ENCODE measurements around the gene NUDT3. TPM values are rescaled to one million over a fixed set of nuclear protein-coding genes. Genes with fewer than 3 reads are reported as not detected.

NUDT3 gene
- total RNA-seq, 4 donors from 2014 or later, result 9.6 to 27.9 (median 16.9) TPM

- Histone ChIP-seq H3K4me1 (peaks cover 9 to 62% (median 30%) of the 10 kb centered on the region in 4 donors), H3K9me3 (no peaks in the 10 kb centered on the region), H3K27ac (peak overlapping the region in 1 of 4 donors; percentile 52), H3K4me3 (no peak overlapping the region), H3K27me3 (no peaks in the 10 kb centered on the region), H3K36me3 (no peaks in the 10 kb centered on the region)
- TF ChIP-seq POLR2AphosphoS5 (IDR thresholded peaks at IDR 0.05), result no peak
- WGBS, 2 donors (ENCODE audit: low coverage in 1 of 2), result 92 to 93% methylated on average over 3 of the region's 3 CpGs
- intact Hi-C loops (cut with DNase I; ENCODE audit: low total_unique reads), result no loop called here
- in situ Hi-C loops (cut with MboI; ENCODE audit: low pct_ligation_motif_present in 1 of 4, low pct_unique_long_range_greater_than_20kb in 1 of 4, low sequenced_read_pairs in 3 of 4), result no loop called here
- DNase-seq, result no peak
Measured at GRCh38 chr6:34339971-34340370, 52.5 kb downstream of the NUDT3 start.

GRCh38 chr6:34339432-34339831 lies 53.0 kb downstream of the NUDT3 start:
- in situ Hi-C loops (cut with MboI; ENCODE audit: low pct_ligation_motif_present in 1 of 4, low pct_unique_long_range_greater_than_20kb in 1 of 4, low sequenced_read_pairs in 3 of 4), result no loop called here
- Histone ChIP-seq H3K4me3 (no peak overlapping the region), H3K36me3 (no peaks in the 10 kb centered on the region), H3K27ac (peak overlapping the region in 1 of 4 donors; percentile 8), H3K9me3 (no peaks in the 10 kb centered on the region), H3K4me1 (peaks cover 9 to 57% (median 30%) of the 10 kb centered on the region in 4 donors), H3K27me3 (no peaks in the 10 kb centered on the region)
- intact Hi-C loops (cut with DNase I; ENCODE audit: low total_unique reads), result no loop called here
- DNase-seq, result no peak
- no peak for TF ChIP-seq POLR2A (IDR thresholded peaks at IDR 0.05)
- TF ChIP-seq POLR2AphosphoS5 (IDR thresholded peaks at IDR 0.05), result no peak
- no peak for TF ChIP-seq EP300 (IDR thresholded peaks at IDR 0.05; ENCODE audit: low read depth)
- no peak for TF ChIP-seq CTCF (IDR thresholded peaks at IDR 0.05)
- 22 to 57% methylated on average over 1 of the region's 1 CpG for WGBS, 2 donors (ENCODE audit: low coverage in 1 of 2)

- no peaks in the 10 kb centered on the region for H3K36me3 ChIP-seq
- peaks cover 9 to 53% (median 30%) of the 10 kb centered on the region in 4 donors for H3K4me1 ChIP-seq
- intact Hi-C loops (cut with DNase I; ENCODE audit: low total_unique reads), result no loop called here
- H3K27ac ChIP-seq, result peak overlapping the region in 3 of 4 donors; percentile 8 to 31 (median 10)
- no peak overlapping the region for H3K4me3 ChIP-seq
- no peak for DNase-seq
- WGBS, 2 donors (ENCODE audit: low coverage in 1 of 2), result 60 to 67% methylated on average over 1 of the region's 1 CpG
- in situ Hi-C loops (cut with MboI; ENCODE audit: low pct_ligation_motif_present in 1 of 4, low pct_unique_long_range_greater_than_20kb in 1 of 4, low sequenced_read_pairs in 3 of 4), result no loop called here
- H3K9me3 ChIP-seq, result no peaks in the 10 kb centered on the region
- H3K27me3 ChIP-seq, result no peaks in the 10 kb centered on the region
- TF ChIP-seq EP300 (IDR thresholded peaks at IDR 0.05; ENCODE audit: low read depth), result no peak
- TF ChIP-seq POLR2AphosphoS5 (IDR thresholded peaks at IDR 0.05), result peak in 2 of 3 donors; percentile 28 to 39
Measured at GRCh38 chr6:34338811-34339210, 53.7 kb downstream of the NUDT3 start.

GRCh38 chr6:34338377-34338776 lies 54.1 kb downstream of the NUDT3 start:
- no peak for TF ChIP-seq CTCF (IDR thresholded peaks at IDR 0.05)
- TF ChIP-seq POLR2A (IDR thresholded peaks at IDR 0.05), result no peak
- TF ChIP-seq POLR2AphosphoS5 (IDR thresholded peaks at IDR 0.05), result no peak
- no peak for TF ChIP-seq EP300 (IDR thresholded peaks at IDR 0.05; ENCODE audit: low read depth)
- in situ Hi-C loops (cut with MboI; ENCODE audit: low pct_ligation_motif_present in 1 of 4, low pct_unique_long_range_greater_than_20kb in 1 of 4, low sequenced_read_pairs in 3 of 4), result no loop called here

GRCh38 chr6:34334796-34335416 lies 57.6 kb downstream of the NUDT3 start:
- H3K36me3 ChIP-seq, result no peaks in the 10 kb centered on the region
- in situ Hi-C loops (cut with MboI; ENCODE audit: low pct_ligation_motif_present in 1 of 4, low pct_unique_long_range_greater_than_20kb in 1 of 4, low sequenced_read_pairs in 3 of 4) (no loop called here), intact Hi-C loops (cut with DNase I; ENCODE audit: low total_unique reads) (no loop called here)
- peaks cover 9 to 35% (median 21%) of the 10 kb centered on the region in 4 donors for H3K4me1 ChIP-seq
- WGBS, 2 donors (ENCODE audit: low coverage in 1 of 2), result 80 to 95% methylated on average over 2 to 3 of the region's 3 CpGs
- no peaks in the 10 kb centered on the region for H3K27me3 ChIP-seq
- DNase-seq, result no peak
- TF ChIP-seq POLR2AphosphoS5 (IDR thresholded peaks at IDR 0.05) (no peak), POLR2A (IDR thresholded peaks at IDR 0.05) (no peak), CTCF (IDR thresholded peaks at IDR 0.05) (no peak), EP300 (IDR thresholded peaks at IDR 0.05; ENCODE audit: low read depth) (no peak)
- no peaks in the 10 kb centered on the region for H3K9me3 ChIP-seq
- no peak overlapping the region for H3K27ac ChIP-seq
- no peak overlapping the region for H3K4me3 ChIP-seq

More at GRCh38 chr6:34338377-34338776, 54.1 kb downstream of the NUDT3 start:
- 61 to 82% methylated on average over 2 to 3 of the region's 3 CpGs for WGBS, 2 donors (ENCODE audit: low coverage in 1 of 2)
- Histone ChIP-seq H3K27ac (peak overlapping the region in 3 of 4 donors; percentile 8 to 31 (median 10)), H3K4me3 (no peak overlapping the region), H3K4me1 (peaks cover 9 to 49% (median 30%) of the 10 kb centered on the region in 4 donors), H3K36me3 (no peaks in the 10 kb centered on the region), H3K9me3 (no peaks in the 10 kb centered on the region), H3K27me3 (no peaks in the 10 kb centered on the region)
- DNase-seq, result no peak
- intact Hi-C loops (cut with DNase I; ENCODE audit: low total_unique reads), result no loop called here

Data from transverse colon (tissue), 4 donors.